Fibroblast of lung (primary cell): ENCODE data around the gene POSTN. TPM values are rescaled to one million over a fixed set of nuclear protein-coding genes. Genes with fewer than 3 reads are reported as not detected.

Source experiments
- DNase-seq, 2 donors: peaks; one replicate each; pipeline versions ENCODE4 v3.0.0 to v3.0.0-alpha.2; 2010; ENCODE audit warnings: low read depth in 2 of 2
- H2AFZ ChIP-seq: 2 replicates; pipeline ENCODE4 v1.5.1; 2012; ENCODE audit warnings: low read length, control low read depth, inconsistent platforms
- H3K27ac ChIP-seq: 2 replicates; pipeline ENCODE4 v1.5.1; 2011; ENCODE audit warnings: low read length, control low read depth; ENCODE audit not compliant: insufficient read depth
- H3K27me3 ChIP-seq: 2 replicates; pipeline ENCODE4 v1.5.1; 2011; ENCODE audit warnings: mild to moderate bottlenecking, low read length; ENCODE audit not compliant: control insufficient read depth, insufficient read depth
- H3K36me3 ChIP-seq: 2 replicates; pipeline ENCODE4 v1.5.1; 2011; ENCODE audit warnings: low read length; ENCODE audit not compliant: control insufficient read depth, insufficient read depth
- H3K4me1 ChIP-seq: 2 replicates; pipeline ENCODE4 v1.5.1; 2011; ENCODE audit warnings: low read length; ENCODE audit not compliant: control insufficient read depth, insufficient read depth; ENCODE audit errors: extremely low read depth
- H3K4me2 ChIP-seq: 2 replicates; pipeline ENCODE4 v1.5.1; 2011; ENCODE audit warnings: low read length, control low read depth; ENCODE audit not compliant: insufficient read depth; ENCODE audit errors: extremely low read depth
- H3K4me3 ChIP-seq, 4 experiments: fragments of 200-600 bp in 1 of 4; sonication (generic) in 1 of 4; replicated peaks in 1 of 4; 2 replicates each; pipeline ENCODE4 v1.5.1; 2011 to 2016; ENCODE audit warnings: low read length in 4 of 4, low read depth in 3 of 4, mild to moderate bottlenecking in 3 of 4, control low read depth in 2 of 4, inconsistent platforms in 1 of 4, mixed read lengths in 1 of 4; ENCODE audit not compliant: insufficient read depth in 1 of 4; ENCODE audit errors: control extremely low read depth in 1 of 4
- H3K79me2 ChIP-seq: 2 replicates; pipeline ENCODE4 v1.5.1; 2012; ENCODE audit warnings: mild to moderate bottlenecking, low read length, inconsistent platforms; ENCODE audit not compliant: control insufficient read depth, insufficient read depth
- H3K9ac ChIP-seq: 2 replicates; pipeline ENCODE4 v1.5.1; 2011; ENCODE audit warnings: mild to moderate bottlenecking, low read length, control low read depth; ENCODE audit not compliant: insufficient read depth
- H3K9me3 ChIP-seq: 2 replicates; pipeline ENCODE4 v1.5.1; 2012; ENCODE audit warnings: low read depth, low read length; ENCODE audit not compliant: control insufficient read depth, insufficient read depth
- H4K20me1 ChIP-seq: 2 replicates; pipeline ENCODE4 v1.5.1; 2011; ENCODE audit warnings: low read length; ENCODE audit not compliant: control insufficient read depth, insufficient read depth; ENCODE audit errors: extremely low read depth
- CTCF ChIP-seq, 2 donors: IDR thresholded peaks in 1 of 2; conservative IDR thresholded peaks in 1 of 2; 1 replicate in 1 of 2; 2 replicates in 1 of 2; pipeline ENCODE4 v1.5.1; 2011 to 2012; ENCODE audit warnings: low read length in 2 of 2, control low read depth in 1 of 2, inconsistent platforms in 1 of 2, low read depth in 1 of 2, mild to moderate bottlenecking in 1 of 2
- EZH2 ChIP-seq: IDR thresholded peaks from 2 replicates; pipeline ENCODE4 v1.5.1; 2012; ENCODE audit warnings: low read length, control low read depth, mild to moderate bottlenecking; ENCODE audit errors: missing control alignments
- polyA plus RNA-seq, 2 donors: library from polyadenylated mRNA; depleted of rRNA in 1 of 2; stranded (reverse) in 1 of 2; unstranded in 1 of 2; fragments of >200 nt; gene quantifications; 2 replicates each; pipeline ENCODE4 v1.2.1, GENCODE V29; 2011 to 2012; ENCODE audit warnings: missing spikeins in 1 of 2
- total RNA-seq: library from RNA; depleted of rRNA; stranded (reverse); fragments of >200 nt; gene quantifications from 2 replicates; pipeline ENCODE4 v1.2.1, GENCODE V29; 2014

Gene POSTN
- total and polyA plus RNA-seq, 2 donors (not counting 1 experiment from before 2014, with no cell fraction given), result 221 to 1,141 TPM

- Histone ChIP-seq H3K4me2 (no peak overlapping the region), H3K79me2 (no peaks in the 10 kb centered on the region), H4K20me1 (no peaks in the 10 kb centered on the region), H3K27me3 (no peaks in the 10 kb centered on the region), H3K9ac (no peak overlapping the region), H3K9me3 (no peaks in the 10 kb centered on the region), H3K27ac (no peak overlapping the region), H2AFZ (no peak overlapping the region), H3K36me3 (no peaks in the 10 kb centered on the region), H3K4me1 (peaks cover 2% of the 10 kb centered on the region), H3K4me3 (no peak overlapping the region)
- peak in 1 of 2 donors; percentile 38 for DNase-seq
- TF ChIP-seq EZH2 (no peak), CTCF (conservative IDR thresholded peaks at IDR 0.05 in 1 of 2, IDR thresholded peaks at IDR 0.05 in 1 of 2; ENCODE audit: low read depth in 1 of 2, low read length in 2 of 2) (no peak)
Measured at GRCh38 chr13:37544995-37545394, 53.6 kb downstream of the POSTN start.

GRCh38 chr13:37539976-37540605 is 58.5 kb downstream of the POSTN start:
- Histone ChIP-seq H3K9me3 (no peaks in the 10 kb centered on the region), H3K4me1 (peaks cover 6% of the 10 kb centered on the region), H3K4me2 (peak overlapping the region; percentile 49), H3K4me3 (no peak overlapping the region), H3K9ac (no peak overlapping the region), H2AFZ (peak overlapping the region; percentile 5), H3K27me3 (no peaks in the 10 kb centered on the region), H3K36me3 (no peaks in the 10 kb centered on the region), H3K79me2 (no peaks in the 10 kb centered on the region), H3K27ac (no peak overlapping the region), H4K20me1 (no peaks in the 10 kb centered on the region)
- no peak for TF ChIP-seq EZH2
- no peak for TF ChIP-seq CTCF (conservative IDR thresholded peaks at IDR 0.05 in 1 of 2, IDR thresholded peaks at IDR 0.05 in 1 of 2; ENCODE audit: low read depth in 1 of 2, low read length in 2 of 2)
- peak; percentile 72 to 77 for DNase-seq

GRCh38 chr13:37539170-37539569 is 59.4 kb downstream of the POSTN start:
- Histone ChIP-seq H3K27ac (no peak overlapping the region), H3K4me3 (no peak overlapping the region), H3K9ac (no peak overlapping the region), H2AFZ (peak overlapping the region; percentile 23), H3K79me2 (no peaks in the 10 kb centered on the region), H3K4me1 (peaks cover 9% of the 10 kb centered on the region), H4K20me1 (no peaks in the 10 kb centered on the region), H3K27me3 (no peaks in the 10 kb centered on the region), H3K9me3 (no peaks in the 10 kb centered on the region), H3K36me3 (no peaks in the 10 kb centered on the region), H3K4me2 (no peak overlapping the region)
- TF ChIP-seq CTCF (conservative IDR thresholded peaks at IDR 0.05 in 1 of 2, IDR thresholded peaks at IDR 0.05 in 1 of 2; ENCODE audit: low read depth in 1 of 2, low read length in 2 of 2), result no peak
- TF ChIP-seq EZH2, result no peak
- peak in 1 of 2 donors; percentile 27 for DNase-seq
